ENCODE data around the gene EIF3F. TPM values are rescaled to one million over a fixed set of nuclear protein-coding genes. Genes with fewer than 3 reads are reported as not detected.

Gene EIF3F
- polyA plus RNA-seq, 1 donor from 2014 or later = 266 TPM

GRCh38 chr11:8025123-8025522 is 38.0 kb downstream of the EIF3F start:
- TF ChIP-seq TAF1 (IDR thresholded peaks at IDR 0.05; ENCODE audit: low read depth) (no peak), POLR2AphosphoS5 (IDR thresholded peaks at IDR 0.05) (no peak), MXI1 (conservative IDR thresholded peaks at IDR 0.05; ENCODE audit: poor library complexity, severe bottlenecking) (no peak), SMC3 (conservative IDR thresholded peaks at IDR 0.05; ENCODE audit: poor library complexity) (no peak), EZH2 (IDR thresholded peaks at IDR 0.05; ENCODE audit: borderline replicate concordance, insufficient read depth, low read length, poor library complexity, severe bottlenecking) (no peak), EP300 (conservative IDR thresholded peaks at IDR 0.05; ENCODE audit: poor library complexity, severe bottlenecking) (no peak), CTCF (IDR thresholded peaks at IDR 0.05; ENCODE audit: poor library complexity, severe bottlenecking) (no peak), REST (IDR thresholded peaks at IDR 0.05; ENCODE audit: borderline replicate concordance) (no peak), RAD21 (conservative IDR thresholded peaks at IDR 0.05) (no peak)
- Histone ChIP-seq H3K27ac (ENCODE audit: low read length) (no peak overlapping the region), H3K36me3 (ENCODE audit: insufficient read depth, low read length) (no peaks in the 10 kb centered on the region), H4K20me1 (ENCODE audit: insufficient read depth) (no peaks in the 10 kb centered on the region), H3K9ac (ENCODE audit: low read length) (no peak overlapping the region), H3K4me3 (ENCODE audit: low read length) (no peak overlapping the region), H3K4me2 (ENCODE audit: low read length) (no peak overlapping the region), H3K79me2 (replicated peaks; ENCODE audit: insufficient read depth, low read length) (no peaks in the 10 kb centered on the region), H3K27me3 (ENCODE audit: insufficient read depth, low read depth, low read length) (peaks cover 13% of the 10 kb centered on the region), H3K9me2 (ENCODE audit: insufficient read depth, low read length) (no peaks in the 10 kb centered on the region), H2AFZ (ENCODE audit: low read depth, low read length) (no peak overlapping the region), H3F3A (ENCODE audit: insufficient read depth, low read length, poor library complexity, severe bottlenecking) (no peaks in the 10 kb centered on the region), H3K9me3 (ENCODE audit: low read length) (no peaks in the 10 kb centered on the region)

GRCh38 chr11:8025816-8026215 is 38.7 kb downstream of the EIF3F start:
- Histone ChIP-seq H2AFZ (ENCODE audit: low read depth, low read length) (no peak overlapping the region), H3K27me3 (ENCODE audit: insufficient read depth, low read depth, low read length) (peaks cover 6% of the 10 kb centered on the region), H3F3A (ENCODE audit: insufficient read depth, low read length, poor library complexity, severe bottlenecking) (no peaks in the 10 kb centered on the region), H4K20me1 (ENCODE audit: insufficient read depth) (no peaks in the 10 kb centered on the region), H3K9me3 (ENCODE audit: low read length) (no peaks in the 10 kb centered on the region), H3K9me2 (ENCODE audit: insufficient read depth, low read length) (no peaks in the 10 kb centered on the region), H3K36me3 (ENCODE audit: insufficient read depth, low read length) (no peaks in the 10 kb centered on the region), H3K9ac (ENCODE audit: low read length) (no peak overlapping the region), H3K27ac (ENCODE audit: low read length) (no peak overlapping the region), H3K79me2 (replicated peaks; ENCODE audit: insufficient read depth, low read length) (no peaks in the 10 kb centered on the region), H3K4me2 (ENCODE audit: low read length) (no peak overlapping the region), H3K4me3 (ENCODE audit: low read length) (no peak overlapping the region)
- TF ChIP-seq CTCF (IDR thresholded peaks at IDR 0.05; ENCODE audit: poor library complexity, severe bottlenecking) (no peak), EZH2 (IDR thresholded peaks at IDR 0.05; ENCODE audit: borderline replicate concordance, insufficient read depth, low read length, poor library complexity, severe bottlenecking) (no peak), REST (IDR thresholded peaks at IDR 0.05; ENCODE audit: borderline replicate concordance) (no peak), MXI1 (conservative IDR thresholded peaks at IDR 0.05; ENCODE audit: poor library complexity, severe bottlenecking) (no peak), EP300 (conservative IDR thresholded peaks at IDR 0.05; ENCODE audit: poor library complexity, severe bottlenecking) (no peak), SMC3 (conservative IDR thresholded peaks at IDR 0.05; ENCODE audit: poor library complexity) (no peak), POLR2AphosphoS5 (IDR thresholded peaks at IDR 0.05) (no peak), RAD21 (conservative IDR thresholded peaks at IDR 0.05) (no peak), TAF1 (IDR thresholded peaks at IDR 0.05; ENCODE audit: low read depth) (no peak)

Data from neural cell (in vitro differentiated cells).